GM18858 (cell line): ENCODE results near the gene GDAP2.
"Not testable (repeated sequence)": the region's sequence is repeated elsewhere in the genome, so short reads cannot be mapped to it uniquely, and the experiment has no call there.

Source experiments
- ATAC-seq: cut with Tn5 transposase; IDR thresholded peaks from one replicate; pipeline ENCODE4 v1.9.1; 2021; ENCODE audit not compliant: unreplicated experiment

Gene GDAP2

GRCh38 chr1:117904485-117904884, 24.9 kb downstream of the GDAP2 start:
- ATAC-seq, result no peak

GRCh38 chr1:117902944-117903343, 26.5 kb downstream of the GDAP2 start:
- ATAC-seq, result no peak

- no peak for ATAC-seq
Observed at GRCh38 chr1:117899801-117900200, 29.6 kb downstream of the GDAP2 start.

- ATAC-seq, result no peak
Observed at GRCh38 chr1:117897551-117897950, 31.9 kb downstream of the GDAP2 start.

GRCh38 chr1:117895482-117896114, 33.8 kb downstream of the GDAP2 start:
- ATAC-seq, result peak; percentile 96

GRCh38 chr1:117894078-117894477, 35.3 kb downstream of the GDAP2 start:
- no peak for ATAC-seq

- ATAC-seq, result no peak
Observed at GRCh38 chr1:117892512-117892911, 36.9 kb downstream of the GDAP2 start.

GRCh38 chr1:117890452-117890851, 39.0 kb downstream of the GDAP2 start:
- ATAC-seq, result no peak

- no peak for ATAC-seq
Observed at GRCh38 chr1:117886101-117886795, 43.2 kb downstream of the GDAP2 start.

GRCh38 chr1:117883616-117884015, 45.8 kb downstream of the GDAP2 start:
- no peak for ATAC-seq

GRCh38 chr1:117879284-117879683, 50.1 kb downstream of the GDAP2 start:
- ATAC-seq, result no peak

- ATAC-seq, result no peak
Observed at GRCh38 chr1:117877823-117878222, 51.6 kb downstream of the GDAP2 start.

GRCh38 chr1:117871013-117871412, 58.4 kb downstream of the GDAP2 start:
- no peak for ATAC-seq

GRCh38 chr1:117861694-117862093, 67.7 kb downstream of the GDAP2 start:
- ATAC-seq, result no peak

GRCh38 chr1:117860896-117861610, 68.4 kb downstream of the GDAP2 start:
- ATAC-seq, result no peak

- no peak for ATAC-seq
Observed at GRCh38 chr1:117859901-117860300, 69.5 kb downstream of the GDAP2 start.

- no peak for ATAC-seq
Observed at GRCh38 chr1:117857418-117857817, 72.0 kb downstream of the GDAP2 start.

GRCh38 chr1:117852853-117853553, 76.4 kb downstream of the GDAP2 start:
- no peak for ATAC-seq

GRCh38 chr1:117851687-117852086, 77.7 kb downstream of the GDAP2 start:
- no peak for ATAC-seq

GRCh38 chr1:117846674-117847425, 82.6 kb downstream of the GDAP2 start:
- ATAC-seq, result no peak

GRCh38 chr1:117844478-117844877, 84.9 kb downstream of the GDAP2 start:
- not testable (repeated sequence) for ATAC-seq
